T-helper 1 cell treated with Interleukin-12 subunit alpha and Interleukin-12 subunit beta and Interleukin-4 antibody, amounts not matched to agents 30 μg/mL and 1 μg/mL, for 36 hours (primary cell): ENCODE data around the gene MOCOS.
A peak's percentile ranks its signal among the peaks of the same experiment; 100 is the strongest.
"Not testable (repeated sequence)": the region's sequence is repeated elsewhere in the genome, so short reads cannot be mapped to it uniquely, and the experiment has no call there.

Experiments
- H3K27ac Mint-ChIP-seq: one replicate; pipeline ENCODE4 v1.8.0; 2021; ENCODE audit warnings: mild to moderate bottlenecking, mixed read lengths
- H3K27me3 Mint-ChIP-seq: one replicate; pipeline ENCODE4 v1.8.0; 2021; ENCODE audit warnings: low read depth, mixed read lengths
- H3K36me3 Mint-ChIP-seq: one replicate; pipeline ENCODE4 v1.8.0; 2021; ENCODE audit warnings: low read depth, mixed read lengths
- H3K4me1 Mint-ChIP-seq: one replicate; pipeline ENCODE4 v1.8.0; 2021; ENCODE audit warnings: low read depth, mixed read lengths
- H3K4me3 Mint-ChIP-seq: one replicate; pipeline ENCODE4 v1.8.0; 2021; ENCODE audit warnings: mild to moderate bottlenecking, moderate library complexity, mixed read lengths
- H3K9me3 Mint-ChIP-seq: one replicate; pipeline ENCODE4 v1.8.0; 2021; ENCODE audit warnings: mixed read lengths

The MOCOS gene

GRCh38 chr18:36162981-36163380 is 24.3 kb upstream of the MOCOS start:
- peaks cover 53% of the 10 kb centered on the region for H3K36me3 Mint-ChIP-seq
- H3K4me1 Mint-ChIP-seq, result peaks cover 6% of the 10 kb centered on the region
- no peaks in the 10 kb centered on the region for H3K27me3 Mint-ChIP-seq
- no peaks in the 10 kb centered on the region for H3K9me3 Mint-ChIP-seq
- H3K27ac Mint-ChIP-seq, result no peak overlapping the region
- H3K4me3 Mint-ChIP-seq, result no peak overlapping the region

- H3K9me3 Mint-ChIP-seq, result no peaks in the 10 kb centered on the region
- peaks cover 47% of the 10 kb centered on the region for H3K36me3 Mint-ChIP-seq
- no peak overlapping the region for H3K4me3 Mint-ChIP-seq
- H3K27ac Mint-ChIP-seq, result no peak overlapping the region
- no peaks in the 10 kb centered on the region for H3K27me3 Mint-ChIP-seq
- peaks cover 7% of the 10 kb centered on the region for H3K4me1 Mint-ChIP-seq
Observed at GRCh38 chr18:36167692-36168218, 19.5 kb upstream of the MOCOS start.

- not testable (repeated sequence) for H3K4me1 Mint-ChIP-seq, H3K27me3 Mint-ChIP-seq, H3K4me3 Mint-ChIP-seq, H3K9me3 Mint-ChIP-seq
- Mint-ChIP-seq H3K36me3 (peaks cover 43% of the 10 kb centered on the region), H3K27ac (peak overlapping the region; percentile 24)
Observed at GRCh38 chr18:36168296-36168695, 19.0 kb upstream of the MOCOS start.

GRCh38 chr18:36169938-36170337 is 17.4 kb upstream of the MOCOS start:
- H3K27ac Mint-ChIP-seq, result no peak overlapping the region
- peaks cover 5% of the 10 kb centered on the region for H3K4me1 Mint-ChIP-seq
- no peak overlapping the region for H3K4me3 Mint-ChIP-seq
- H3K9me3 Mint-ChIP-seq, result no peaks in the 10 kb centered on the region
- peaks cover 30% of the 10 kb centered on the region for H3K36me3 Mint-ChIP-seq
- H3K27me3 Mint-ChIP-seq, result no peaks in the 10 kb centered on the region

- no peaks in the 10 kb centered on the region for H3K27me3 Mint-ChIP-seq
- peaks cover 7% of the 10 kb centered on the region for H3K4me1 Mint-ChIP-seq
- H3K9me3 Mint-ChIP-seq, result no peaks in the 10 kb centered on the region
- H3K4me3 Mint-ChIP-seq, result no peak overlapping the region
- no peak overlapping the region for H3K27ac Mint-ChIP-seq
- peaks cover 30% of the 10 kb centered on the region for H3K36me3 Mint-ChIP-seq
Observed at GRCh38 chr18:36175481-36175880, 11.8 kb upstream of the MOCOS start.

- Mint-ChIP-seq H3K4me3 (no peak overlapping the region), H3K36me3 (peaks cover 27% of the 10 kb centered on the region), H3K9me3 (no peaks in the 10 kb centered on the region), H3K4me1 (peaks cover 7% of the 10 kb centered on the region), H3K27ac (no peak overlapping the region), H3K27me3 (no peaks in the 10 kb centered on the region)
Observed at GRCh38 chr18:36176177-36176584, 11.1 kb upstream of the MOCOS start.

- H3K36me3 Mint-ChIP-seq, result peaks cover 23% of the 10 kb centered on the region
- no peak overlapping the region for H3K4me3 Mint-ChIP-seq
- peaks cover 7% of the 10 kb centered on the region for H3K4me1 Mint-ChIP-seq
- H3K27me3 Mint-ChIP-seq, result no peaks in the 10 kb centered on the region
- H3K27ac Mint-ChIP-seq, result no peak overlapping the region
- H3K9me3 Mint-ChIP-seq, result no peaks in the 10 kb centered on the region
Observed at GRCh38 chr18:36176711-36177110, 10.6 kb upstream of the MOCOS start.

- Mint-ChIP-seq H3K27me3 (no peaks in the 10 kb centered on the region), H3K36me3 (peaks cover 19% of the 10 kb centered on the region), H3K4me3 (no peak overlapping the region), H3K4me1 (peaks cover 5% of the 10 kb centered on the region), H3K9me3 (no peaks in the 10 kb centered on the region), H3K27ac (no peak overlapping the region)
Observed at GRCh38 chr18:36177913-36178312, 9.4 kb upstream of the MOCOS start.

GRCh38 chr18:36179562-36180355 is 7.5 kb upstream of the MOCOS start:
- H3K4me3 Mint-ChIP-seq, result no peak overlapping the region
- H3K4me1 Mint-ChIP-seq, result peaks cover 5% of the 10 kb centered on the region
- H3K27ac Mint-ChIP-seq, result no peak overlapping the region

GRCh38 chr18:36181441-36181840 is 5.9 kb upstream of the MOCOS start:
- Mint-ChIP-seq H3K9me3 (no peaks in the 10 kb centered on the region), H3K4me3 (no peak overlapping the region), H3K27me3 (peaks cover 4% of the 10 kb centered on the region), H3K4me1 (no peaks in the 10 kb centered on the region), H3K27ac (no peak overlapping the region), H3K36me3 (peaks cover 12% of the 10 kb centered on the region)

More at GRCh38 chr18:36179562-36180355, 7.5 kb upstream of the MOCOS start:
- peaks cover 19% of the 10 kb centered on the region for H3K36me3 Mint-ChIP-seq
- H3K27me3 Mint-ChIP-seq, result no peaks in the 10 kb centered on the region
- H3K9me3 Mint-ChIP-seq, result no peaks in the 10 kb centered on the region

- H3K36me3 Mint-ChIP-seq, result peaks cover 9% of the 10 kb centered on the region
- H3K27me3 Mint-ChIP-seq, result peaks cover 4% of the 10 kb centered on the region
- no peak overlapping the region for H3K4me3 Mint-ChIP-seq
- peaks cover under 1% of the 10 kb centered on the region for H3K4me1 Mint-ChIP-seq
- H3K9me3 Mint-ChIP-seq, result no peaks in the 10 kb centered on the region
- no peak overlapping the region for H3K27ac Mint-ChIP-seq
Observed at GRCh38 chr18:36181898-36182506, 5.3 kb upstream of the MOCOS start.

- Mint-ChIP-seq H3K36me3 (peaks cover 4% of the 10 kb centered on the region), H3K27me3 (peaks cover 8% of the 10 kb centered on the region), H3K4me3 (no peak overlapping the region), H3K4me1 (peaks cover 3% of the 10 kb centered on the region), H3K9me3 (no peaks in the 10 kb centered on the region), H3K27ac (no peak overlapping the region)
Observed at GRCh38 chr18:36183033-36183432, 4.3 kb upstream of the MOCOS start.

- Mint-ChIP-seq H3K4me3 (no peak overlapping the region), H3K4me1 (peaks cover 7% of the 10 kb centered on the region), H3K36me3 (no peaks in the 10 kb centered on the region), H3K9me3 (no peaks in the 10 kb centered on the region), H3K27ac (no peak overlapping the region), H3K27me3 (peaks cover 17% of the 10 kb centered on the region)
Observed at GRCh38 chr18:36183987-36184386, 3.3 kb upstream of the MOCOS start.

GRCh38 chr18:36185157-36185556 is 2.1 kb upstream of the MOCOS start:
- H3K9me3 Mint-ChIP-seq, result no peaks in the 10 kb centered on the region
- no peaks in the 10 kb centered on the region for H3K36me3 Mint-ChIP-seq
- H3K27ac Mint-ChIP-seq, result no peak overlapping the region
- peaks cover 8% of the 10 kb centered on the region for H3K4me1 Mint-ChIP-seq
- peaks cover 26% of the 10 kb centered on the region for H3K27me3 Mint-ChIP-seq
- no peak overlapping the region for H3K4me3 Mint-ChIP-seq

- Mint-ChIP-seq H3K9me3 (no peaks in the 10 kb centered on the region), H3K27ac (no peak overlapping the region), H3K4me1 (peaks cover 8% of the 10 kb centered on the region), H3K36me3 (no peaks in the 10 kb centered on the region), H3K4me3 (peak overlapping the region; percentile 58), H3K27me3 (peaks cover 29% of the 10 kb centered on the region)
Observed at GRCh38 chr18:36185901-36186460, 1.3 kb upstream of the MOCOS start.
